T-helper 1 cell treated with Interleukin-12 subunit alpha and Interleukin-12 subunit beta and Interleukin-4 antibody, amounts not matched to agents 30 μg/mL and 1 μg/mL, for 36 hours (primary cell): ENCODE measurements around the gene SLC35F6.

Source experiments
- H3K27ac Mint-ChIP-seq: one replicate; pipeline ENCODE4 v1.8.0; 2021; ENCODE audit warnings: mild to moderate bottlenecking, mixed read lengths
- H3K27me3 Mint-ChIP-seq: one replicate; pipeline ENCODE4 v1.8.0; 2021; ENCODE audit warnings: low read depth, mixed read lengths
- H3K36me3 Mint-ChIP-seq: one replicate; pipeline ENCODE4 v1.8.0; 2021; ENCODE audit warnings: low read depth, mixed read lengths
- H3K4me1 Mint-ChIP-seq: one replicate; pipeline ENCODE4 v1.8.0; 2021; ENCODE audit warnings: low read depth, mixed read lengths
- H3K4me3 Mint-ChIP-seq: one replicate; pipeline ENCODE4 v1.8.0; 2021; ENCODE audit warnings: mild to moderate bottlenecking, moderate library complexity, mixed read lengths
- H3K9me3 Mint-ChIP-seq: one replicate; pipeline ENCODE4 v1.8.0; 2021; ENCODE audit warnings: mixed read lengths

SLC35F6 gene, protein sequence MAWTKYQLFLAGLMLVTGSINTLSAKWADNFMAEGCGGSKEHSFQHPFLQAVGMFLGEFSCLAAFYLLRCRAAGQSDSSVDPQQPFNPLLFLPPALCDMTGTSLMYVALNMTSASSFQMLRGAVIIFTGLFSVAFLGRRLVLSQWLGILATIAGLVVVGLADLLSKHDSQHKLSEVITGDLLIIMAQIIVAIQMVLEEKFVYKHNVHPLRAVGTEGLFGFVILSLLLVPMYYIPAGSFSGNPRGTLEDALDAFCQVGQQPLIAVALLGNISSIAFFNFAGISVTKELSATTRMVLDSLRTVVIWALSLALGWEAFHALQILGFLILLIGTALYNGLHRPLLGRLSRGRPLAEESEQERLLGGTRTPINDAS

DNA sequence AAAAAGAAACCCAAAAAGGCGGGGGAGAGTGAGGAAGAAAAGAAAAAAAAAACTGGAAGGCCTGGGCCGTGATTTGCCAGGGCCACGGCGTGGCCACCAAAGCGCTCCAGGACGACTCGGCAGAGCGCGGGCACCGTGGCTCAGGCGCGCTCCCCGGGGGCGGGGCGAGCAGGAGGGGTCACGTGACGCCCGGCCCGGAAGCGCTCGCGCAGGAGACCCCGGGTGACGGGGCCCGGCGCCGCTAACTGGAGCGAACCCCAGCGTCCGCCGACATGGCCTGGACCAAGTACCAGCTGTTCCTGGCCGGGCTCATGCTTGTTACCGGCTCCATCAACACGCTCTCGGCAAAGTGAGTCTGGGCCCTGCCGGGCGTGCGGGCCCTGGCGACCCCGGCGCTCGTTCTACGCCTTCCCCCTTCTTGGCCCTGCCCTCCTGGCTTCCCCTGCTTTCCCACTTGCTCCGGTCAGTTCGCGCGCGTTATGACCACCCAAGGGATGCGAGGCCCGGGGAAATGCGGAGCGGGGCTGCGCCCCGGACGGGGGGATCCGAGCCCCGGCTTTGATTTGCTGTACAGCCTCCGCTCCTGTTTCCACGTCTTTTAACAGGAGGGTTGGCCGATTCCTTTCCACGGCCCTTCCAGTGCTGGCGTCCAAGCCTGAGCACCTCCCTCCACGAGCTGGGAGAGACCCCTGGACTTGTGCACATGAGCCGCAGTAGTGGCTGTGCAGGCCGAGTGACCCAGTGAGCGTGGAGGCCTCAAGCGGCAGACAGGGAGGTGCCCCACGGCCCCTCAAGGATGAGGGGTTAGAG is at the start of gene SLC35F6:
TSS of gene SLC35F6 (plus strand) at position 207 of the 810 bp plus-strand sequence. CDS start at position 273, 66 bp downstream.
- Mint-ChIP-seq H3K27me3 (peaks cover 8% of the 10 kb centered on the region), H3K27ac (peak within 1 kb of the TSS; percentile 89), H3K4me3 (peak within 1 kb of the TSS; percentile 96), H3K4me1 (peaks cover 21% of the 10 kb centered on the region), H3K9me3 (no peaks in the 10 kb centered on the region), H3K36me3 (peaks cover 4% of the 10 kb centered on the region)

DNA sequence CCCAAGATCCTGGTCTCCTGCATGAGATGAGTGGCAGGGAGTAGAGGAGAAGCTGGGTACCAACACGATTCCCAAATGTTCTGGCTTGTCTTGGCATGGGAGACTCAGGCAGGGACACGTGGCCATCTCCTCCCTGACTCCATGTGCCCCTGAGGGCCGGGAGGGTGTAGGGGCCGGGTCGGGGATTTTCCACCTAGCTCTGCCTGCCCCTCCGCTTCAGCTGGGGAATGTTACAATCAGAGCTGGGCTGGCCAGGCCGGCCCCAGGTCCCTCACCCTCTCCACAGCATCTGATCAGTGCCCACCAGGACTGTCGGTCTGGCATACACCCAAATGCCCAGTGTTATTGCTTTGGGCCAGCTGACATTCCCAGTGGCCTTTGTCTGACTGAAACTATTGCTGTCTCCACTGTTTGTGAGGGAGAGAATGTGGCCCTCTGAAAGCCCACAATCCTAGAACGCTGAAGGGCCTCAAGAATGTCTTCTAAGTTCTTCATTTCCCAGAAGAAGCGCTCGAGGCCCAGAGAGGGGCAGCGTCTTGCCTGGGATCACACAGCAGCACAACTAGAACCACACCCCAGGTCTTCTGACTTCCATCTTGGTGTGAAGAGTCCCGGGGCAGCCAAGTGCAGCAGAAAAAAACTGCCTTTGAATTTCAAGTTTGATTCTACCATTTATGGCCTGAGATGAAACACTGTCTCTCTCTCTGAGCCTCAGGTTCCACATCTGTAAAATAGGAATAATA is 48.4 kb upstream of the SLC35F6 start:
- Mint-ChIP-seq H3K4me1 (no peaks in the 10 kb centered on the region), H3K27ac (no peak overlapping the region), H3K9me3 (no peaks in the 10 kb centered on the region), H3K27me3 (no peaks in the 10 kb centered on the region), H3K4me3 (no peak overlapping the region), H3K36me3 (no peaks in the 10 kb centered on the region)

DNA sequence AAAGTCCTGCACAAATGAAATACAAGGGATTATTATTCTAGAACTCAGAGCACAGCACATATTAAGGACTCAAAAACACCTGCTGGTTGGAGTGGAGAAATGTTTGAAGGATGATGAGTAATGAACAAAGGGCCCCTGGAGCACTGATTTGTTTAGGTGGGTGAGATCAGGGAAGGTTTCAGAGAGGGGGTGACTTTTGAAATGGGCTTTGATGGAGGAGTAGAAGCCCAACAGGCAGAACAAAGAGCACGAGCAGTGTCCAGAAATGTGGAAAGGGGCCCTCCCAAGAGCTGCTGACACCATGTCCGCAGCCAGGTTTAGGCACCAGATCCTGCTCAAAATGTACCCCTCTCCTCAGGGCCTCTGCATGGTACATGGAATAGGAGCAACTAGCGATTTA is 47.7 kb upstream of the SLC35F6 start:
- H3K27ac Mint-ChIP-seq = no peak overlapping the region

DNA sequence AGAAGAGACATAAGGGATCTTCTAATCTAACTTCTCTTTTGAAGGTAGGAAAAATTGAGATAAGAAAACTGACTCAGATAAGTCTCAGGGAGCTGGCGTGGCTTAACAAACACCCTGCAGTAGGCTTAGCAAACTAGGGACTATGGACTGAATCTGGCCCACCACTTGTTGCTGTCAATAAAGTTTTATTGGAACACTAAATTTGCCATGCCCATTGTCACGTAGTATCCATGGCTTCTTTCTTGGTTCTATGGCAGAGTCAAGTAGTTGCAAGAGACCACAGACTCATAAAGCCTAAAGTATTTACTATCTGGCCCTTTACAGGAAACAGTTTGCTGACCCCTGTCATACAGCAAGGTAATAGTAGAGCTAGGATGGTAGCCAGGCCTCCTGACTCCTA is 47.3 kb upstream of the SLC35F6 start:
- H3K27ac Mint-ChIP-seq = no peak overlapping the region
- no peaks in the 10 kb centered on the region for H3K27me3 Mint-ChIP-seq
- H3K36me3 Mint-ChIP-seq = no peaks in the 10 kb centered on the region
- no peak overlapping the region for H3K4me3 Mint-ChIP-seq
- H3K9me3 Mint-ChIP-seq = no peaks in the 10 kb centered on the region
- no peaks in the 10 kb centered on the region for H3K4me1 Mint-ChIP-seq

More for the DNA sequence above, 47.7 kb upstream of the SLC35F6 start:
- H3K4me1 Mint-ChIP-seq = no peaks in the 10 kb centered on the region
- H3K4me3 Mint-ChIP-seq = no peak overlapping the region
- no peaks in the 10 kb centered on the region for H3K27me3 Mint-ChIP-seq
- H3K9me3 Mint-ChIP-seq = no peaks in the 10 kb centered on the region
- H3K36me3 Mint-ChIP-seq = no peaks in the 10 kb centered on the region

DNA sequence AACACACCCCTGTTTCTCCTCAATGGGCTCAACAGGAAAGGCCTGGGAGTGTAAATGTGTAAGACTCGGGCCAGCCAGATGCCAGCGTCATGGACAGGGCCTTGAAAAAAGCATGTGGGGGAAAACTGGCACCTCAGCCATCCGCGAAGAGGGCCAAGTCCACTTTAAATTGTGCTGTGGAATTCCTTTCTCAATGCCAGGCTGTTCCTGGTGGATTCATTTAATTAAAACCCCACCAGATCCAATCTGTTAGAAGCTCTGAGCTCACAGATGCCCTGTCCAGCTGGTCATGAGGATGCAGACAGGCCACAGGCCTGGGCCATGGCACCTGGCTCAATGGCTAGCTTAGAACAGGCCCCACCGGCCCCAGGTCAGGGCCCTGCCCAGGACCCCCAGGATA is 46.7 kb upstream of the SLC35F6 start:
- no peaks in the 10 kb centered on the region for H3K27me3 Mint-ChIP-seq
- no peak overlapping the region for H3K27ac Mint-ChIP-seq
- H3K36me3 Mint-ChIP-seq = no peaks in the 10 kb centered on the region
- no peaks in the 10 kb centered on the region for H3K4me1 Mint-ChIP-seq
- H3K9me3 Mint-ChIP-seq = no peaks in the 10 kb centered on the region
- H3K4me3 Mint-ChIP-seq = no peak overlapping the region

DNA sequence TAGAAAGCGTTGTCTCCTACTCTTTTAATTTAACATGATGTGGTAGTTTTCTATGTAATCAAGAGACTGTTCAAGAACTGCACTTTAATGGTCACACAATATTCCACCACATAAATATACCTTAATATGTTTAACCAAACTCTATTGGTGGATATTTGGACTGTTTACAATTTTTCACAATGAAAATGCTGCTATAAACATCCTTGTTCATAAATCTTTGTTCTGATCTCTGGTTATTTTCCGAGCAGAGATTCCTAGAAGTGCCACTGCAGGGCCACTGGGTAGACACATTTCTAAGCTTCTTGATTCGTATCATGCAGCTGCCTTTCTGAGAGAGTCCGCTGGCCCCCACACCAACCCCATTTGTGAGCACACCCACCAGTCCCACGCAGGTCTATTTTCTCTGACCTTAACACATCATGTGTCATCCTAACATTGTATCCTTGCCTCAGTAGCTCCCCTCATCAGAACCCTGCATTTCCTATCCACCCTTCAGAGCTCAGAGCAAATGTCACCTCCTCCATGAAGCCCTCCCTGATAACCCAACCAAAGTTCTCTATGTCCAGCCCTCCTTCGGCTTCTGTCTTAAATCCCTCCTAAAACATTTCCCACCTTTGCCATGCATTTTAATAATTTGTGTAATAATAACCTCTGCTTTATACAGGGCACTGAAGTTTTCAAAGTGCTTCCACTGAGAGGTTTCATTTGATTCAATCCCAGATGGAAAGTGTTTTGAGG is 45.0 kb upstream of the SLC35F6 start:
- H3K4me1 Mint-ChIP-seq = no peaks in the 10 kb centered on the region
- no peak overlapping the region for H3K27ac Mint-ChIP-seq
- no peak overlapping the region for H3K4me3 Mint-ChIP-seq
- H3K27me3 Mint-ChIP-seq = no peaks in the 10 kb centered on the region
- no peaks in the 10 kb centered on the region for H3K9me3 Mint-ChIP-seq
- no peaks in the 10 kb centered on the region for H3K36me3 Mint-ChIP-seq

DNA sequence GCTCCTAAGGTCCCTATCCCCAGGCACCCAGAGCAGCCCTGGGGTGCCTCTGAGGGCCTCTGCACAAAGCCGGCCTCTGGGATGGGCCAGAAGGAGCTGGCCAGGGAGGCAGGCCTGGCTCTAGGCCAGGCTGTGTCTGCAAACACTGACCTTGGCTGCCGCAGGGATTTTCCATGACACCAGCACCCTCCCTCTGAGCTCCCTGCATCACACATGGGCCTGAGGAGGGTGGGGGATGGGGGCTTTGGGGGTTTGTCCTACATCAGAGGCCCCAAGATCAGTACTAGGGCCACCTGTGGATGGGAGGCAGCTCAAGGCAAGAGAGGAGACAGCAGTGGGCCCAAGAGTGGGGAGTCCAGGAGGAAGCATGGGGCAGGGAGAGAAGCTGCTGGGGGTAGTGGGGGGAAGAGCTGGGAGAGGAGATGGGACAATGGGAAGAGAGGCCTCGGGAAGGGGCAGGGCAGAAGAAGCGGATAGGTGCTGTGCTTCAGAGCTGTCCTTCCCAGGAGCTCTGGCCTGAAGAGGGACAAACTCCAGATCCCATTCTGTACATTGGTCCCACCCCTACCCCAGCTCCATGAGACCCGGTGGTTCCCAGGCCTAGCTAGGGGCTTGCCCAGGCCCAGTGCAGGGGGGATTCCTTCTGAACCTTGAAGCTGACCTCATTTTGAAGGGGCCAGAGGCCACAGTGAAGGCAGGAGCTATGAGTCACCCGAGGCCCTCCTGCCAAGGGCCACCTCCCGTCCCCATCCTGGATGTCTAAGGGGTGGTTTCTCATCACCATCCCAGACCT is 43.6 kb upstream of the SLC35F6 start:
- Mint-ChIP-seq H3K4me1 (no peaks in the 10 kb centered on the region), H3K27me3 (no peaks in the 10 kb centered on the region), H3K9me3 (no peaks in the 10 kb centered on the region), H3K27ac (no peak overlapping the region), H3K36me3 (no peaks in the 10 kb centered on the region), H3K4me3 (no peak overlapping the region)

DNA sequence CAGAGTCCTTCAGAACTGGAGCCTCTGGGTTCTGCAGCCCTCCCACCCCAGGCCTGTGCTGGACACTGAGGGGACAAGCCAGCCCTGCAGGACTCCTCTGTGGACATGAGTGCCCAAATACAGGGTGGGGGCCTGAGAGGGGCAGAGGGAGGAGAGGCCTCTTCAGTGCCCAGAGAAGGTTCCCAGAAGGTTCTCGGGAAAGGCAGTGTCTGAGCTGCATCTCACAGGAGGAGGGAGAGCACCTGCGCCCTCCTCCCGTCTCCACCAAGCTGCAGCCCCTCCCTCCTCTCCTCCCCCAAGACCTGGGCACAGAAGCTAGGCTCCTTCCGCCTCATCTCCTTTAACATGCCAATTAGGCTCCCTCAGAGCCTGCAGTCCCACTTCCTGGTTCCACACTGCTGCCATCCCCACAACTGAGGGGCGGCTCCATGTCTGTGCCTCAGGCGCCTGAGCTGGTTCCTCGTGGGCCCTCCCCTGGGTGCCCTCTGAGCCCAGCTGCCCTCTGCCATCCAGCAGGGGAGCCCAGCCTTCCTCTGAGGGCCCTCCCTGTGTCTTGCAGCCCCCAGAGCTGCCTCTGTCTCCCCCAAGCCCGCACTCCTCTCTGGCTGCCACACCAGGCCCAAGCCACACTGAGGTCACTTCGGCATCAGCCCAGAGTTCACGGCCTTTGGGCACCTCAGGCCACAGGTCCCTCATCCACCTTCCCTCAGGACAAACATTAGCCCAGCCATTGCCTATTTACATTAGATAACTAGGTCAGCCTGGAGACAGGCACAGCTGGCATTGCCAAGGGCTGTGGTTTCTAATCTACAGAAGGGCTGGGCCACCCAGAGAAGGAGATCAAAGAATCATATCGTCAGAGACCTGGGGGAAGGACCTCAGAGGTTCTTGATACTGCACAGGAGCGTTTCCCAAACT is 42.7 kb upstream of the SLC35F6 start:
- Mint-ChIP-seq H3K36me3 (no peaks in the 10 kb centered on the region), H3K4me1 (no peaks in the 10 kb centered on the region), H3K9me3 (no peaks in the 10 kb centered on the region), H3K4me3 (no peak overlapping the region), H3K27me3 (no peaks in the 10 kb centered on the region), H3K27ac (no peak overlapping the region)

DNA sequence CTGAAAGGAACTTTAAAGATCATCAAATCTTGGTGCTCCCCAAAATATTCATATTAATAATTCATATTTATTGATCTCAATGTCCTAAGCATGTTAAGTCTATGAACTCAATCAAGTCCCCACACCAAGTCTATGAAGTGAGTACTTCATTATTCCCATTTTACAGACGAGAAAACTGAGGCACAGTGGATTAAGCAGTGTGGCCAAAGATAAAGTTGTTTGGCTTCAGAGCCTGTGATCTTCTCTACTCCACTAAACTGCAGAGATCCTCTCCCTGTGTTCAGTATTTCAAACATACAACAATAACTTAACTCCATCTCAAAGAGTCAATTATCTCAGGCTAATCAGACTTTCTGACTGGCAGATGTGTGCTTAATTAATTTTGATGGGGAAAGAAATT is 41.8 kb upstream of the SLC35F6 start:
- no peaks in the 10 kb centered on the region for H3K27me3 Mint-ChIP-seq
- H3K27ac Mint-ChIP-seq = no peak overlapping the region
- no peaks in the 10 kb centered on the region for H3K36me3 Mint-ChIP-seq
- H3K4me1 Mint-ChIP-seq = no peaks in the 10 kb centered on the region
- H3K4me3 Mint-ChIP-seq = no peak overlapping the region
- no peaks in the 10 kb centered on the region for H3K9me3 Mint-ChIP-seq

DNA sequence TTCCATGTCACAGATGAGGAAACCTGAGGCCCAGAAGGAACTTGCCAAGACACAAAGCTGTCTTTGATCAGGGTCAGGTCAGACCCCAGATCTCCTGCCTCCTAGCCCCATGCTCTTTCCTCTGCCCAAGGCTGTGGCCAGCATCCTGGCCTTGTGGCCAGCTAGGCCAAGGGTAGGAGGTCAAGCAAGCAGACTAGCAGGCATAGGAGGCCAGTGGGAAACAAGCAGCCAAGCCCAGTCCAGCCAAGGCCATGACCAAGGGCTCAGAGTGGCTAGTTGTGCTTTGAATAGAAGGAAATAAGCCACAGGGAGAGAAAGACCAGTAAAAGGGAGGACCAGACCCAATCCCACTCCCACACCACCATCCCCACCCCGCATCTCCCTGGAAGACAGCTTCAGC is 41.2 kb upstream of the SLC35F6 start:
- H3K4me3 Mint-ChIP-seq = no peak overlapping the region
- H3K9me3 Mint-ChIP-seq = no peaks in the 10 kb centered on the region
- H3K4me1 Mint-ChIP-seq = no peaks in the 10 kb centered on the region
- no peaks in the 10 kb centered on the region for H3K36me3 Mint-ChIP-seq
- H3K27ac Mint-ChIP-seq = no peak overlapping the region
- H3K27me3 Mint-ChIP-seq = no peaks in the 10 kb centered on the region

DNA sequence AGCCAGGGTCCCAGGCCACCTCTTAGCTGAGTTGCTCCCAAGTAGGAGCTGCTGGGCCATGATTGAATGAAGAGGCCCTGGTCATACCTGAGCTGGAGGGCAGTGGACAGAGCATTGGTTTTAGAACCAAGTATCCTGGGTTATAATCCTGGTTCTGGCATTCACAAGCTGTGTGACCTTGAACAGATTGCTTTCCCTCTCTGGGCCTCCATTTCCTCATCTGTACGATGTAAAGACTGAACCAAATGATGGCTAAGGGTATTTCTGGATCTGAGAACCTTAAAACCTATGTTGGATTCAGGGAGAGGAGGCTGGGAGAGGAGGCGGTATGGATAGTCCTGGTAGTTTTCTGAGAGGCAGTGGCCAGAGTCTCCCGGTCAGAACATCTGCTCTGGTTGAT is 40.6 kb upstream of the SLC35F6 start:
- Mint-ChIP-seq H3K36me3 (no peaks in the 10 kb centered on the region), H3K9me3 (no peaks in the 10 kb centered on the region), H3K4me3 (no peak overlapping the region), H3K27ac (no peak overlapping the region), H3K4me1 (no peaks in the 10 kb centered on the region), H3K27me3 (no peaks in the 10 kb centered on the region)

DNA sequence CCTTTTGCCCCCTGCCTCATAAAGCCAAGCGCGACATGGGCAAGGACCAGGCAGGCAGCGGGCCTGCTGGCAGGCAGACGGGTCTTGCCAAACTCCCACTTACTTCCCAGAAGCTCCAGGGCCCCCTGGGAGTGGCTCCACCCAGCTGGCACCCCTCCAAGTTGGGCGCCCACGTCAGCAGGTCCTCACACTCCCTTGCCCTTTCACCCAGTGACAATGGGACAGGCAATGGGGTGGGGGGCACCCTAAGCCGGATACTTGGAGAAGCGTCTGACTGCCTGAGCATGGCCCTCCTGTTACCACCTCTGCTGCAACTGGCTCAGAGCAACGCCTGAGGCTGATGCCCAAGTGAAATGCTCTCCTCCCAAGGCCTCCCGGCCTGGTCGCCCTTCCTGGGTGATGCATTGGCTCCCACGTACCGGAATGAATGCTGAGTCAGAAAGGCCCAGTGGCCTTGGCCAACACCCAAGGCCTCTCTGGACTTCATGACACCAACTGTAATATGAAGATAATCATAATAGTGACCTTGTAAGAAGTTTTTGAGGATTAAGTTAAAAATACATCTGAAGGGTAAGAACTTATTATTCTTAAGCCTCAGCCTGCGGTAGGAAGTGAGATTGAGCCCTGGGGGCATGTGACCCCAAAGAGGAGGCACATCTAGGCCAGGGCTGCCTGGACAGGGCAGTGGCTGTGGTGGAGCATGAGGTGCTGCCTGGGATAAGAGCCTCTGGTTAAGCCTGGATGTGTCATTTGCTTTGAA is 39.9 kb upstream of the SLC35F6 start:
- H3K9me3 Mint-ChIP-seq = no peaks in the 10 kb centered on the region
- H3K27me3 Mint-ChIP-seq = no peaks in the 10 kb centered on the region
- no peaks in the 10 kb centered on the region for H3K4me1 Mint-ChIP-seq
- no peaks in the 10 kb centered on the region for H3K36me3 Mint-ChIP-seq
- H3K27ac Mint-ChIP-seq = no peak overlapping the region
- no peak overlapping the region for H3K4me3 Mint-ChIP-seq
